Mononuclear cell (primary cell): ENCODE data around the gene TOMM20. TPM values are rescaled to one million over a fixed set of nuclear protein-coding genes. Genes with fewer than 3 reads are reported as not detected.
"Not testable (repeated sequence)": the region's sequence is repeated elsewhere in the genome, so short reads cannot be mapped to it uniquely, and the experiment has no call there.

Experiments
- H3K27me3 ChIP-seq: 2 replicates; pipeline ENCODE4 v1.6.0; 2011; ENCODE audit warnings: low read length, control low read depth; ENCODE audit not compliant: insufficient read depth
- H3K4me1 ChIP-seq: 2 replicates; pipeline ENCODE4 v1.5.1; 2011; ENCODE audit warnings: mild to moderate bottlenecking, low read length, control low read depth; ENCODE audit not compliant: insufficient read depth
- H3K4me3 ChIP-seq: 2 replicates; pipeline ENCODE4 v1.5.1; 2011; ENCODE audit warnings: mild to moderate bottlenecking, low read length, moderate library complexity
- H3K9me3 ChIP-seq: 2 replicates; pipeline ENCODE4 v1.5.1; 2011; ENCODE audit warnings: low read depth, mild to moderate bottlenecking, control low read depth, low read length
- total RNA-seq: library from RNA; depleted of rRNA; stranded (reverse); fragments of >200 nt; gene quantifications from one replicate; pipeline ENCODE4 v1.2.3, GENCODE V29; 2012

Gene TOMM20
- total RNA-seq, 1 donor: 89.1 TPM

DNA sequence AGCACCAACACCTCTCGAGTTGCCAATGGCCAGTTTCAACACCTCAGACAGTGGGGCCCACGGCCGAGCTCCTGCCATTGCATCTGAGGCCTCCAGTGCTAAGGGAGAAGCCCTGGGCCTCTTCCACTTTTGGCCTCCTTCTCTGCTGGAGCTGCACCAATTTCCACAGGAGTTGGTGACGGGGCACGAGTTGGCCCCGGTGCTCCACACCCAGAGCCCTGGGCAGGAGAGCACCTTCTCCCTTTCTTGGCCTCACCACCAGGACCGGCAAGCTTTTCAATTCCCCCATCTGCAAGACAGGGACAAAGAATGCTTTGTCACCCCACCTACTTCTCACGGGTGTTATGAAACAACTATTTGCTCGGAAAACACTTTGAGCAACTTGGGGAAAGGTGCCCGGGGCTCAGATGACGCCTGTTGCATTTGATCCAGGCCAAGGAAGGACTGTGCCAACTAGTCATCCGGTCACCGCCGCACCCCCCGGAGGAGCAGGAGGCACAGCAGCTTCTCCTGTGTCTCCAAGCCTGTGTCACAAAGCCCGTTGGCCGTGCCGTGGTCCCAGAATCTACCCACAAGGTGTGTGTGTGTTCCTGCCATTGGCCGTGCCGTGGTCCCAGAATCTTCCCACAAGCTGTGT lies 55.2 kb downstream of the TOMM20 start:
- no peaks in the 10 kb centered on the region for H3K27me3 ChIP-seq
- no peak overlapping the region for H3K4me3 ChIP-seq
- H3K9me3 ChIP-seq: no peaks in the 10 kb centered on the region
- peaks cover 58% of the 10 kb centered on the region for H3K4me1 ChIP-seq

DNA sequence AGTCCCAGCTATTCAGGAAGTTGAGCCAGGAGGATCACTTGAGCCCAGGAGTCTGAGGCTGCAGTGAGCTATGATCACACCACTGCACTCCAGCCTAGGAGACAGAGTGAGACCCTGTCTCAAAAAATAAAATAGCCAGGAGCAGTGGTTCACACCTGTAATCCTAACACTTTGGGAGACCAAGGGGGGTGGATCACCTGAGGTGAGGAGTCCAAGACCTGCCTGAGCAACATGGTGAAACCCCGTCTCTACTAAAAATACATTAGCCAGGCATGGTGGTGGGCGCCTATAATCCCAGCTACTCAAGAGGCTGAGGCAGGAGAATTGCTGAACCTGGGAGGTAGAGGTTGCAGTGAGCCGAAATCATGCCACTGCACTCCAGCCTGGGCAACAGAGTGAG lies 56.1 kb downstream of the TOMM20 start:
- not testable (repeated sequence) for H3K27me3 ChIP-seq, H3K9me3 ChIP-seq, H3K4me3 ChIP-seq
- peaks cover 61% of the 10 kb centered on the region for H3K4me1 ChIP-seq

DNA sequence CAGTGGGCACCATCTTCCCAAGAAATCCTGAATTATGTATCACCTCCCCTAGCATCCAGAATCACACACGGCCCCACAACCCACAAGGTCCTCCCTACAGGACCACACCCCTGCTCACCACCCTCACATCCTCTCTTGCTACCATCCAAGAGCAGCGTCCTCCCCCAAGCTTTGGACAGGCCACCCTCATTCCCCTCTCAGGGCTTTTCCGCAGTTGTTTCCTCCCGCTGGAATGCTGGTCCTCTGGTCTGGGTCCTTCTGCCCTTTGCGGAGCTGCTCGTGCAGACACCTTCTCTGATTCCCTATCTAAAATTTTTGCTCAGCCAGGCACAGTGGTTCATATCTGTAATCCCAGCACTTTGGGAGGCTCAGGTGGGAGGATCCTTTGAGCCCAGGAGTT lies 56.5 kb downstream of the TOMM20 start:
- Histone ChIP-seq H3K27me3 (no peaks in the 10 kb centered on the region), H3K4me3 (no peak overlapping the region), H3K9me3 (no peaks in the 10 kb centered on the region), H3K4me1 (peaks cover 61% of the 10 kb centered on the region)

DNA sequence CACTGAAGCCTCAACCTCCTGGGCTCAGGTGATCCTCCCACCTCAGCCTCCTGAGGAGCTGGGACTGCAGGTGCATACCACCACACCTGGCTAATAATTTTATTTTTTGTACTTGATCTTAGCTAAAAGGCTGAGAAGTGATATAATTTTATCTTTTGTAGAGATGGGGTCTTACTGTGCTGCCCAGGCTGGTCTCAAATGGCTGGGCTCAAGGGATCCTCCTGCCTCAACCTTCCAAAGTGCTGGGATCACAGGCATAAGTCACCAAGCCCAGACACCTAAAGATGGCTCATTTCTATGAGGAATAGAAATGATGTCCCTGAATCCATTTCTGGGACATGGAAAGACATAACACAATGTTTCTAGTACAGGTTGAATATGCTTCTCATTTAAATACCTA lies 57.8 kb downstream of the TOMM20 start:
- Histone ChIP-seq H3K27me3 (no peaks in the 10 kb centered on the region), H3K4me1 (peaks cover 53% of the 10 kb centered on the region), H3K4me3 (no peak overlapping the region), H3K9me3 (no peaks in the 10 kb centered on the region)

DNA sequence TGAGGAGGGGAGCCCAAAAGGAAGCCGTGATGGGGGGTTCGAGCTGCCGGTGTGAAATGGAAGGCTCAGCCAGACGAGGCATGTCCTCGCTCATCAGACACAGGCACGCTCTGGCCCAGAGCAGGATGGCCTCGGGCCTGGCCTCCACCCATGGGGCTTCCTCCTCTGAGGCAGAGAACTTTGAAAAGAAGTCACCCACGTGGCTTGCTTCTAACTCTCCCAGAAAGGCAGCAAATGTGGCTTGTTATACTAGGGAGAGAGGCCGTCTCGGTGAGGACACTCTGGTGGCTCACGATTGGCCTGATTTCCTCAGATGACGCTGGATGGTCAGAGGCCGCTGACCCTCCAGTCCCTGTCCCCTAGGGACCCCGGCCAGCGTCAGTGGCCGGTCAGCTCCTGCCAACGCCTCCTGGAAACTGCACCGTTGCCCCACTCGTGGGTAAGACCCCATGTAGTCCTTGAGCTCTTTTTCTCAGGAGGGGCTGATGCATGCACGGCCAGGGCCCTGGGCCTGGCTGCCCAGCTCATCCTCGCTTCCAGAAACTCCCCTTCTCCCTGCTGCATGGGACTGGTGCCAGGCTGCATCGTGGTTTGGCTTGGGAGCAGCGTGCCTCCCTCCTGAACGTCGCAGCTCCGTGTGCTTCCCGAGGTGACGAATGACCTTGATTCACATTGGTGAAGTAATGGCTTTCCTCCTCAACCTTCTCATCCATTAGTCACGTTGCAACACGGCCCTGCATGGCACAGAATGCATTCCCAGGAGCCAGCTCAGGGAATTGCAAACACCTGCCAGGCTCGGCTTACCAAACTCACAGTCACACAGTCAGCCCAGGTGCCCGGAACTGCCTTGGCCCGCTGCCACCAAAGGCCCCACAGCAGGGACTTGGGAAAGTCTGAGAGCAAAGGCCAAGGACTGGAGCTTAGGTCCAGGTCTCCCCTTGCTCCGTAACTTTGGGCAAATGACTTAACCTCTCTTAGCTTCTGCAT lies 58.8 kb downstream of the TOMM20 start:
- no peaks in the 10 kb centered on the region for H3K9me3 ChIP-seq
- H3K4me1 ChIP-seq: peaks cover 44% of the 10 kb centered on the region
- H3K27me3 ChIP-seq: no peaks in the 10 kb centered on the region
- no peak overlapping the region for H3K4me3 ChIP-seq

DNA sequence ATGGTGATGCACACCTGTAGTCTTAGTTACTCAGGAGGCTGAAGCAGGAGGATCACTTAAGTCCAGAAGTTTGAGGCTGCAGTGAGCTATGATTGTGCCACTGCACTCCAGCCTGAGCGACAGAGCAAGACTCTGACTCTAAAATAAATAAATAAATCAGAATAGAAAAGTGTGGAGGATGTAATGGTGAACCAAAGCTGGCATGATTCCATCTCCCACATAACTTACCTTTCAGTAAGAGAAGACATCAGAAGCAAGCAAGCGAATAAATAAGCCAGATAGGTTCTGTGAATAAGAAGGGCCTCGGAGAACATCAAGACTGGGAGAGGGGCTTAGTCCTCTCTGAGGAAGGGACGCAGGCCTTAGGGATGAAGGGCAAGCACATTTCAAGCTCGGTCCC lies 59.5 kb downstream of the TOMM20 start:
- H3K4me3 ChIP-seq: no peak overlapping the region
- H3K9me3 ChIP-seq: no peaks in the 10 kb centered on the region
- no peaks in the 10 kb centered on the region for H3K27me3 ChIP-seq
- peaks cover 37% of the 10 kb centered on the region for H3K4me1 ChIP-seq

DNA sequence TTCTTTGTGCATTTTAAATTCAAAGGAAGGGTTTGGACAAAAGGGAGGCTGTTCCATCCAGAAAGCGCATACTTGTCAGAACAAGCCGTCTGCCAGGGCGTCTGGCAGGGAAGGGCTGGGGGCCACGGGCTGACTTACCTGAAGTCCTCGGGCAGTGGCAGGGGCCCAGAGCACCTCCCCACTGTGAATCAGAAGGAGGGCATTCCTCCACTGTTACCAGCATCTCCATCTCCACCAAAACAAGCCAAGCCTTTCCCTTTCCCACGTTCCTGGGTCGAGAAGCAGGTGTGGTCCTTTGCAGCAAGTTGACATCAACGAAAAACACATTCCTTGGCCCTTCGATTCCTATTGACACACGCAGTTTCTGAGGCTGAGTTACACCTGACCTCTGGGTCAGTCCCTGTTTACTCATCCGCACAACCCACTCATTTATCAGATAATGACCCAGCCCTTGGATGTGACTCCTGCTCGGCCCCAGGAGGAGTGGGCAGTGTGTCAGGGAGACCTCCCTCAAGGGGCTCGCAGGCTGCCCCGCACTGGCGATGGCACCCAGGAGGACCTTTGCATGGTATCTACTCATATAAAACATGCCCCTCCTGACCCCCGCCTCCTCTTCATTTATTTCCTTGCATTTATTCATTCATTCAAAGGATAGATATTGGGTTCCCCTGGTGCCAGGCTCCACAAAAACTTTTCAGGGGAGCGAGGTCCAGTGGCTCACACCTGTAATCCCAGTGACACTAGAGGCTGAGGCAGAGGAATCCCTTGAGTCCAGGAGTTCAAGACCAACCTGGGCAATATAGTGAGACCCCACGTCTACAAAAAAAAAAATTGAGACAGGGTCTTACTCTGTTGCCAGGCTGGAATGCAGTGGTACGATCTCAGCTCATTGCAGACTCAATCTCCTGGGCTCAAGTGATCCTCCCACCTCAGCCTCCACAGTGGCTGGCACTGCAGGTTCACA lies 60.2 kb downstream of the TOMM20 start:
- Histone ChIP-seq H3K4me1 (peaks cover 36% of the 10 kb centered on the region), H3K27me3 (no peaks in the 10 kb centered on the region), H3K4me3 (no peak overlapping the region), H3K9me3 (no peaks in the 10 kb centered on the region)

DNA sequence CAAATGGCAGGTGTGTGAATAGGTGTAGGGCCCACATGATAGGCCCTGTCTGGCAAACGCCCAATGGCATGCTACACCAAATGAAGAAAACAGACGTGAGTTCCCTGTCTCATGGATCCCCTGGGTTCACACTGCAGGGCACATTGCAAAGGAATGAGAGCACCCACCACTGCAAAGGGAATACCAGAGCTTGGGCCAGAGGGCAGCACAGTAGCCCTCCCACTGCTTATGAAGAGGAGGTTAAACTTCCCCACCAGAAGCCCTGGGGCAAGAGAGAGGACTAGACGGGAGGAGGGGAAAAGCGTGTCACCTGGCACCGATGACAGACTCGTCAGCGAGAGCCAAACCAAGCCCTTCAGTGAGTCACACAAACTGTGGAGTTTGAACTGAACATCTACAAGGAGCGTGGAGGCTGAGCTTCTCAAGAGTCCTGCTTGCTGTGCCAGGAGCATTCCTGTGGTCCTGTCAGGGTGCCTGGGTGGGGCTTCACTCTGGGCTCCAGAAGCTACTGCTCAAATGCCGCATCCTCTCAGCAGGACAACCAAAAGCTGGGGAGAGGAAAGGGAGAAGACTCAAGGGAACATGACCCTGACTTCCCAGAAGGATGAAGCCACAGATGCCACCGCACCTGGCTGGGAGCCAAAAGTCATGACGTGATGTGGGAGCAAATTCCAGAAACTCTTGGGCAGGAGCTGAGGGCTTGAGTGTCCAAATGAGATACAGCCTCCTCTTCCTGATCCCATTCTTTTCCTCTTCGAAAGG lies 61.1 kb downstream of the TOMM20 start:
- no peak overlapping the region for H3K4me3 ChIP-seq
- peaks cover 39% of the 10 kb centered on the region for H3K4me1 ChIP-seq
- no peaks in the 10 kb centered on the region for H3K9me3 ChIP-seq
- no peaks in the 10 kb centered on the region for H3K27me3 ChIP-seq

DNA sequence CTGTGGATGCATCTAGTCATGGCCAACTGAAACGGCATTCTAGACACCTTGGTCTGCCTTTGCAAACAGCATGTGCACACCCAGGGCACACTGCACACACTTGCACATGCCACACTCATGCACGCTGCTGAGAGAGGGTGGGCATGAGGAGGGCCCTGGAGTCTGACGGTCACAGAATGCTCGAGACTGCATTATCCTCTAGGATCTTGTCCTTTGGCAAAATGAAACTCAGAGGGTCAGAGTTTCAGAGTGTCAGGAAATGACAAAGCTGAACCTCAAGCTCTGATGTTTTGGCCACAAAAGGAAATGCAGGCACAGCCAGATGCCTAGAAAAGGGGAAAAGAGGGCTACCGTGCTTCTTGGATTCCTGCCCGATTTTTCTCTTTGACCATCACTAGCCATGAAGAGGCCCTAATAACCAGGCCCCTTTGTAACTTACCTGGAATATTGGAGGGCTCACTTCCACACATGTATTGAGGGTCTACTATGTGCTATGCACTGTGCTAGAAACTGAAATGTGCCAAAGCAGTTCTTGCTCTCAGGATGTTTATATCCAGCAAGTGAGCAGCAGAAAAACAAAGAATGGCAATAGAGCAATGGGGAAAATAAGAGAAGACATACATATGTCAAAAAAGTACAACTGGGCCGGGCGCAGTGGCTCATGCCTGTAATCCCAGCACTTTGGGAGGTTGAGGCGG lies 65.4 kb downstream of the TOMM20 start:
- Histone ChIP-seq H3K9me3 (no peaks in the 10 kb centered on the region), H3K27me3 (no peaks in the 10 kb centered on the region), H3K4me1 (peaks cover 53% of the 10 kb centered on the region), H3K4me3 (no peak overlapping the region)

DNA sequence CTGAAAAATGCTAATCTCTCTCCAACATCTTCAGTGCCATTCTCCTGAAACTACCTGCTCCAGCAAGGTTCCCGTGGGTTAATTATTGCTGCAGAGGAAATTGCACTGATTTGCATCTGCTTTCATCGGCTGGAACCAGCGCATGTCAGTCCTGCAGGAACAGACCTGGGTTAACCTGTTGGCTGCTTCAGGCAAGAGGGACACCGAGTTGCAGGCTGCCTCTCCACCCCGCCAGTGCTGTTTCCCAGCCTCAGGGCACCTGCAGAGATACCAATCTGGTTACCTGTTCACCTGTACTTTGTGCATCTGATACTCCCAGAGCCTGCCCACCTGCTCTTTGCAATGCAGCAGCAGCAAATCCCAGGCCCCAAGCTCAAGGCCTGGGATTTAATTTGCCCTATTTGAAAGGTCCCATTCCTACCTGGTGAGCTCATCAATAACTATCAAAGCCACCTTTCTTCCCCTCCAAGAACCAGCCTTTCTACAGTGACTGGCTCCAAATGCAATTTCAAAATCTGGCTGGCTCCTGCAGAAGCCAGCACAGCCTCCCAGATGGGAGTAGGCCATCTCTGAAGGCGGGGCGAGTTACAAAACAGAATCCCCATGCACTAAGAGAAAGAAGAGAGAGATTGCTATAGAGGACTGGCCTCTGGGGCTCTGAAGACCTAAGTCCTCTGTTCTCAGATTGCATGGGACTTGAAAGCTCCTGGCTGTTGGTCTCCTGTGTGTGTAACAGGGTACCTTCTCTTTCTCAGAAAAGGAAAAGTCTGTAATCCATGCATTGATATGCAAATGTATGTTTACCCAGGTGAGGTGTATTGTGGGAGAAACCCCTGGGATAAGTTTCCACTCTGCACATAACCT lies 67.8 kb downstream of the TOMM20 start:
- no peaks in the 10 kb centered on the region for H3K27me3 ChIP-seq
- peaks cover 41% of the 10 kb centered on the region for H3K4me1 ChIP-seq
- H3K4me3 ChIP-seq: no peak overlapping the region
- no peaks in the 10 kb centered on the region for H3K9me3 ChIP-seq
